ENCODE data around the gene LRRC36.

- TF ChIP-seq POLR2A (IDR thresholded peaks at IDR 0.05; ENCODE audit: control extremely low read depth in 1 of 2, low read depth in 2 of 2, low read length in 2 of 2) (no peak), RFX5 (IDR thresholded peaks at IDR 0.05; ENCODE audit: borderline replicate concordance, low read depth, low read length) (no peak), CTCF (IDR thresholded peaks at IDR 0.05; ENCODE audit: control extremely low read depth in 1 of 3, insufficient read depth in 1 of 3, low read depth in 1 of 3, low read length in 3 of 3) (no peak), JUND (IDR thresholded peaks at IDR 0.05; ENCODE audit: low read length) (no peak), CHD1 (IDR thresholded peaks at IDR 0.05; ENCODE audit: low read depth, low read length) (no peak), ATF3 (IDR thresholded peaks at IDR 0.05; ENCODE audit: insufficient read depth, low read depth, low read length) (no peak), MAX (IDR thresholded peaks at IDR 0.05) (no peak), RAD21 (IDR thresholded peaks at IDR 0.05 in 1 of 2, conservative IDR thresholded peaks at IDR 0.05 in 1 of 2; ENCODE audit: low read depth in 2 of 2, low read length in 2 of 2) (no peak)
Measured at GRCh38 chr16:67280090-67281015, 46.3 kb upstream of the LRRC36 start.
